ENCODE data around the gene ITPR3.

GRCh38 chr6:33708516-33709204 is 87.5 kb downstream of the ITPR3 start:
- TF ChIP-seq, protein P1, sequence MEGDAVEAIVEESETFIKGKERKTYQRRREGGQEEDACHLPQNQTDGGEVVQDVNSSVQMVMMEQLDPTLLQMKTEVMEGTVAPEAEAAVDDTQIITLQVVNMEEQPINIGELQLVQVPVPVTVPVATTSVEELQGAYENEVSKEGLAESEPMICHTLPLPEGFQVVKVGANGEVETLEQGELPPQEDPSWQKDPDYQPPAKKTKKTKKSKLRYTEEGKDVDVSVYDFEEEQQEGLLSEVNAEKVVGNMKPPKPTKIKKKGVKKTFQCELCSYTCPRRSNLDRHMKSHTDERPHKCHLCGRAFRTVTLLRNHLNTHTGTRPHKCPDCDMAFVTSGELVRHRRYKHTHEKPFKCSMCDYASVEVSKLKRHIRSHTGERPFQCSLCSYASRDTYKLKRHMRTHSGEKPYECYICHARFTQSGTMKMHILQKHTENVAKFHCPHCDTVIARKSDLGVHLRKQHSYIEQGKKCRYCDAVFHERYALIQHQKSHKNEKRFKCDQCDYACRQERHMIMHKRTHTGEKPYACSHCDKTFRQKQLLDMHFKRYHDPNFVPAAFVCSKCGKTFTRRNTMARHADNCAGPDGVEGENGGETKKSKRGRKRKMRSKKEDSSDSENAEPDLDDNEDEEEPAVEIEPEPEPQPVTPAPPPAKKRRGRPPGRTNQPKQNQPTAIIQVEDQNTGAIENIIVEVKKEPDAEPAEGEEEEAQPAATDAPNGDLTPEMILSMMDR (IDR thresholded peaks at IDR 0.05): no peak
- no peak for TF ChIP-seq POLR2AphosphoS5 (IDR thresholded peaks at IDR 0.05)
- no peak for TF ChIP-seq POLR2A (IDR thresholded peaks at IDR 0.05)

Data from prostate gland (tissue), 2 donors.